K562 (cell line): ENCODE data around the gene RGMB. TPM values are rescaled to one million over a fixed set of nuclear protein-coding genes. Genes with fewer than 3 reads are reported as not detected.

ENCODE experiments used
- ATAC-seq: fragments of 200-7000 bp; cut with Tn5 transposase; 3 replicates; pipeline ENCODE4 v1.9.1; 2020; ENCODE audit warnings: moderate library complexity
- BruUV-seq: library from RNA; stranded (reverse); fragments of 400-500 nt; replicated peaks from 2 replicates; lab custom pipeline; 2021; lab: Mats Ljungman, UMichigan
- CTCF ChIA-PET: fragments of 300-600 bp; formaldehyde crosslinking; extraction: SDS; loops from one replicate; lab custom pipeline; 2021; ENCODE audit warnings: low intra/inter-chr PET ratio; lab: Yijun Ruan, JAX
- POLR2A ChIA-PET: fragments of 300-600, 350-650 bp; sonication (Branson Sonifier 250); formaldehyde crosslinking; extraction: SDS; loops from one replicate; lab custom pipeline; 2021; ENCODE audit warnings: antibody characterized with exemption, inconsistent platforms; lab: Yijun Ruan, JAX
- DNase-seq, 4 experiments: peaks; one replicate each; pipeline versions ENCODE4 v3.0.0 to v3.0.0-alpha.2; 2011 to 2018; ENCODE audit warnings: low spot score in 3 of 4, mixed read lengths in 3 of 4; ENCODE audit errors: extremely low read depth in 1 of 4
- FAIRE-seq: peaks from 2 replicates; lab custom pipeline; 2011; peaks lifted over from hg19 to GRCh38; lab: Jason Lieb, UNC
- H2AFZ ChIP-seq: 2 replicates; pipeline ENCODE4 v1.6.0; 2011; ENCODE audit warnings: low read depth, low read length, control low read depth, inconsistent platforms
- H3K27ac ChIP-seq: fragments of 200-600 bp; 3 replicates; pipeline ENCODE4 v1.8.0; 2011; ENCODE audit warnings: low read depth, mild to moderate bottlenecking, control low read depth, inconsistent platforms, low read length, moderate library complexity, mixed read lengths; ENCODE audit errors: extremely low read depth
- H3K27me3 ChIP-seq, 2 experiments: fragments of 300-600 bp in 1 of 2; 2 replicates in 1 of 2; 3 replicates in 1 of 2; pipeline versions ENCODE4 v1.6.0 to v1.8.0; 2011; ENCODE audit warnings: inconsistent platforms in 2 of 2, low read length in 2 of 2, mild to moderate bottlenecking in 1 of 2, mixed read lengths in 1 of 2, moderate library complexity in 1 of 2; ENCODE audit not compliant: control insufficient read depth in 2 of 2, insufficient read depth in 2 of 2
- H3K36me3 ChIP-seq: fragments of 300-600 bp; 3 replicates; pipeline ENCODE4 v1.8.0; 2011; ENCODE audit warnings: mild to moderate bottlenecking, low read length, inconsistent platforms; ENCODE audit not compliant: control insufficient read depth, insufficient read depth
- H3K4me1 ChIP-seq, 2 experiments: fragments of 200-600 bp in 1 of 2; replicated peaks in 1 of 2; 2 replicates in 1 of 2; 3 replicates in 1 of 2; pipeline versions ENCODE4 v1.5.1 to v1.8.0; 2011; ENCODE audit warnings: inconsistent platforms in 2 of 2, low read length in 2 of 2, mild to moderate bottlenecking in 1 of 2, mixed read lengths in 1 of 2, moderate library complexity in 1 of 2; ENCODE audit not compliant: control insufficient read depth in 2 of 2, insufficient read depth in 2 of 2
- H3K4me2 ChIP-seq: 2 replicates; pipeline ENCODE4 v1.6.1; 2011; ENCODE audit warnings: low read length, control low read depth, inconsistent platforms, mixed read lengths; ENCODE audit not compliant: insufficient read depth
- H3K4me3 ChIP-seq: fragments of 200-600 bp; sonication (generic), shearing (Covaris generic); 2 replicates; pipeline ENCODE4 v1.5.1; 2016; ENCODE audit warnings: control low read depth, inconsistent platforms
- H3K79me2 ChIP-seq: fragments of 200-600 bp; 3 replicates; pipeline ENCODE4 v1.8.0; 2011; ENCODE audit warnings: low read length, inconsistent platforms; ENCODE audit not compliant: control insufficient read depth, insufficient read depth
- H3K9ac ChIP-seq, 2 experiments: 2 replicates each; pipeline versions ENCODE4 v1.6.0 to v1.6.1; 2011; ENCODE audit warnings: low read depth in 2 of 2, low read length in 2 of 2, control low read depth in 1 of 2, inconsistent platforms in 1 of 2, mild to moderate bottlenecking in 1 of 2, mixed read lengths in 1 of 2; ENCODE audit not compliant: insufficient read depth in 1 of 2
- H3K9me1 ChIP-seq: one replicate; pipeline ENCODE4 v1.6.0; 2011; ENCODE audit warnings: inconsistent platforms, mild to moderate bottlenecking, low read length, moderate library complexity; ENCODE audit not compliant: control insufficient read depth, insufficient read depth
- H3K9me3 ChIP-seq: replicated peaks from 2 replicates; pipeline ENCODE4 v1.5.1; 2011; ENCODE audit warnings: low read depth, low read length, inconsistent platforms; ENCODE audit not compliant: control insufficient read depth, insufficient read depth
- H4K20me1 ChIP-seq: replicated peaks from 2 replicates; pipeline ENCODE4 v1.6.1; 2011; ENCODE audit warnings: low read length, inconsistent platforms, mixed read lengths; ENCODE audit not compliant: control insufficient read depth, insufficient read depth
- ARID3B ChIP-seq: fragments of 250-450 bp; sonication (Bioruptor Pico); IDR thresholded peaks from 2 replicates; pipeline ENCODE4 v1.4.0; 2020; ENCODE audit warnings: borderline replicate concordance
- ATF4 ChIP-seq: fragments of 450-650 bp; formaldehyde crosslinking; IDR thresholded peaks from 2 replicates; pipeline ENCODE4 v1.4.0; 2022; ENCODE audit warnings: mild to moderate bottlenecking, moderate library complexity
- FOXK2 ChIP-seq, 2 experiments: fragments of 450-650 bp; IDR thresholded peaks in 1 of 2; conservative IDR thresholded peaks in 1 of 2; 2 replicates each; pipeline ENCODE4 v1.6.1; 2016; ENCODE audit warnings: low read depth in 2 of 2, mild to moderate bottlenecking in 1 of 2
- HES1 ChIP-seq: fragments of 450-650 bp; IDR thresholded peaks from 2 replicates; pipeline ENCODE4 v1.6.1; 2016; ENCODE audit warnings: low read depth, mild to moderate bottlenecking, moderate library complexity
- HOMEZ ChIP-seq: fragments of 250-450 bp; sonication (Bioruptor Pico); IDR thresholded peaks from 2 replicates; pipeline ENCODE4 v1.4.0; 2020; ENCODE audit warnings: mild to moderate bottlenecking, moderate library complexity
- NUFIP1 ChIP-seq: fragments of 450-650 bp; IDR thresholded peaks from 2 replicates; pipeline ENCODE4 v1.6.1; 2018; ENCODE audit not compliant: partially characterized antibody
- PBX2 ChIP-seq, 2 experiments: IDR thresholded peaks in 1 of 2; conservative IDR thresholded peaks in 1 of 2; 2 replicates each; pipeline ENCODE4 v1.6.1; 2016; ENCODE audit warnings: low read depth in 2 of 2, mild to moderate bottlenecking in 1 of 2, missing compliant biosample characterization in 1 of 2, missing genetic modification characterization in 1 of 2, moderate library complexity in 1 of 2
- ZNF592 ChIP-seq: fragments of 450-650 bp; IDR thresholded peaks from 2 replicates; pipeline ENCODE4 v1.6.1; 2017; ENCODE audit warnings: antibody characterized with exemption, mild to moderate bottlenecking
- WGBS: fragments of 100-300 bp; shearing (Covaris generic); methylation state at CpG from one replicate; pipeline ENCODE4 v1.1.6; 2016; ENCODE audit warnings: low coverage, mixed read lengths; ENCODE audit not compliant: insufficient coverage; ENCODE audit errors: missing lambda C conversion rate; 5-methylcytosine and 5-hydroxymethylcytosine counted together
- in situ Hi-C: fragments of 300-500 bp; cut with MboI; formaldehyde crosslinking; loops from 4 replicates; pipeline ENCODE4 v1.15.0; 2018; ENCODE audit warnings: inconsistent platforms, mixed read lengths
- intact Hi-C: fragments of 100-400 bp; cut with micrococcal nuclease; formaldehyde crosslinking; loops from 2 replicates; pipeline ENCODE4 v1.14.2; 2022
- polyA plus RNA-seq, 8 experiments: library from polyadenylated mRNA; depleted of rRNA in 4 of 8; stranded (reverse) in 5 of 8; unstranded in 3 of 8; fragments of >200 nt; fragmentation: Nextera tagmentation in 2 of 8; fragmentation: Illumina TruSeq in 1 of 8; extraction: Ambion mirVana in 2 of 8; extraction: Trizol in 1 of 8; gene quantifications; 2 replicates each; pipeline versions ENCODE4 v1.2.1 to v1.2.3, GENCODE V29; 2011 to 2014; ENCODE audit warnings: inconsistent platforms in 1 of 8, missing spikeins in 1 of 8
- total RNA-seq, 7 experiments: library from RNA; depleted of rRNA in 6 of 7; stranded (reverse); fragments of >200 nt in 6 of 7; fragmentation: Illumina TruSeq in 2 of 7; extraction: Trizol in 2 of 7; gene quantifications; 2 replicates each; pipeline versions ENCODE4 v1.2.1 to v1.2.3, GENCODE V29; 2011 to 2021; ENCODE audit warnings: low replicate concordance in 1 of 7

RGMB gene
- total and polyA plus RNA-seq, 9 of the 15 experiments (the other 6 are each of a cell fraction or from before 2014, with no cell fraction given): 0.03 to 0.38 TPM; not detected in 7

GRCh38 chr5:98843481-98843880 lies 70.0 kb downstream of the RGMB start:
- no peaks in the 10 kb centered on the region for H3K27me3 ChIP-seq
- CTCF ChIA-PET: no interaction called here
- no peak overlapping the region for H3K9ac ChIP-seq
- DNase-seq: peak in 1 of 4 experiments; percentile 6
- WGBS: 0% methylated on average over 3 of the region's 3 CpGs
- H4K20me1 ChIP-seq: no peaks in the 10 kb centered on the region
- no peak for FAIRE-seq
- in situ Hi-C loops (no loop called here), intact Hi-C loops (no loop called here)
- H3K79me2 ChIP-seq: no peaks in the 10 kb centered on the region
- no peak overlapping the region for H3K4me2 ChIP-seq
- no peaks in the 10 kb centered on the region for H3K9me1 ChIP-seq
- no peak overlapping the region for H3K27ac ChIP-seq
- peaks cover 0 to 3% of the 10 kb centered on the region in 2 experiments; a peak in 1 of 5 replicates for H3K4me1 ChIP-seq
- no peak overlapping the region for H3K4me3 ChIP-seq
- no peak overlapping the region for H2AFZ ChIP-seq
- 0 out of 2 replicates have a peak, but pooled peaks cover 4% of the 10 kb centered on the region for H3K9me3 ChIP-seq
- BruUV-seq: no TSS peak
- ATAC-seq: no peak
- POLR2A ChIA-PET: no interaction called here
- no peaks in the 10 kb centered on the region for H3K36me3 ChIP-seq
- no peak for TF ChIP-seq HES1
- TF ChIP-seq ATF4 (CRISPR knock-in tag): no peak
- TF ChIP-seq FOXK2 (conservative IDR thresholded peaks at IDR 0.05 in 1 of 2, IDR thresholded peaks at IDR 0.05 in 1 of 2; ENCODE audit: low read depth in 2 of 2): no peak
- no peak for TF ChIP-seq ARID3B (CRISPR knock-in tag)
- TF ChIP-seq NUFIP1: no peak
- no peak for TF ChIP-seq PBX2 (CRISPR knock-in tag; IDR thresholded peaks at IDR 0.05; ENCODE audit: low read depth)
- TF ChIP-seq PBX2 (tag; conservative IDR thresholded peaks at IDR 0.05; ENCODE audit: low read depth): no peak
- TF ChIP-seq ZNF592: no peak
- no peak for TF ChIP-seq HOMEZ
